ENCODE data around the gene ATG4A. TPM values are rescaled to one million over a fixed set of nuclear protein-coding genes. Genes with fewer than 3 reads are reported as not detected.

ATG4A gene
- total and polyA plus RNA-seq, 2 donors (not counting 1 experiment from before 2014, with no cell fraction given): 13.5 to 13.8 TPM

GRCh38 chrX:108156082-108156481, 64.5 kb downstream of the ATG4A start:
- H3K4me2 ChIP-seq (ENCODE audit: extremely low read depth, insufficient read depth, low read length): no peak overlapping the region
- no peaks in the 10 kb centered on the region for H3K27me3 ChIP-seq (ENCODE audit: control insufficient read depth, insufficient read depth, low read length)
- no peak for DNase-seq (ENCODE audit: low read depth in 2 of 2)
- no peak overlapping the region for H3K9ac ChIP-seq (ENCODE audit: insufficient read depth, low read length)
- no peaks in the 10 kb centered on the region for H3K9me3 ChIP-seq (ENCODE audit: control insufficient read depth, insufficient read depth, low read depth, low read length)
- no peak for TF ChIP-seq CTCF (conservative IDR thresholded peaks at IDR 0.05 in 1 of 2, IDR thresholded peaks at IDR 0.05 in 1 of 2; ENCODE audit: low read depth in 1 of 2, low read length in 2 of 2)
- TF ChIP-seq EZH2 (IDR thresholded peaks at IDR 0.05; ENCODE audit: low read length, missing control alignments): no peak
- no peaks in the 10 kb centered on the region for H4K20me1 ChIP-seq (ENCODE audit: control insufficient read depth, extremely low read depth, insufficient read depth, low read length)
- no peak overlapping the region for H3K4me3 ChIP-seq (replicated peaks in 1 of 4; ENCODE audit: control extremely low read depth in 1 of 4, insufficient read depth in 1 of 4, low read depth in 3 of 4, low read length in 4 of 4)
- no peak overlapping the region for H2AFZ ChIP-seq (ENCODE audit: low read length)
- H3K36me3 ChIP-seq (ENCODE audit: control insufficient read depth, insufficient read depth, low read length): no peaks in the 10 kb centered on the region
- no peaks in the 10 kb centered on the region for H3K4me1 ChIP-seq (ENCODE audit: control insufficient read depth, extremely low read depth, insufficient read depth, low read length)
- H3K79me2 ChIP-seq (ENCODE audit: control insufficient read depth, insufficient read depth, low read length): no peaks in the 10 kb centered on the region
- no peak overlapping the region for H3K27ac ChIP-seq (ENCODE audit: insufficient read depth, low read length)

- H3K36me3 ChIP-seq (ENCODE audit: control insufficient read depth, insufficient read depth, low read length): no peaks in the 10 kb centered on the region
- H2AFZ ChIP-seq (ENCODE audit: low read length): no peak overlapping the region
- H3K4me3 ChIP-seq (replicated peaks in 1 of 4; ENCODE audit: control extremely low read depth in 1 of 4, insufficient read depth in 1 of 4, low read depth in 3 of 4, low read length in 4 of 4): no peak overlapping the region
- no peak for TF ChIP-seq EZH2 (IDR thresholded peaks at IDR 0.05; ENCODE audit: low read length, missing control alignments)
- TF ChIP-seq CTCF (conservative IDR thresholded peaks at IDR 0.05 in 1 of 2, IDR thresholded peaks at IDR 0.05 in 1 of 2; ENCODE audit: low read depth in 1 of 2, low read length in 2 of 2): no peak
- H3K27me3 ChIP-seq (ENCODE audit: control insufficient read depth, insufficient read depth, low read length): no peaks in the 10 kb centered on the region
- H4K20me1 ChIP-seq (ENCODE audit: control insufficient read depth, extremely low read depth, insufficient read depth, low read length): no peaks in the 10 kb centered on the region
- no peaks in the 10 kb centered on the region for H3K4me1 ChIP-seq (ENCODE audit: control insufficient read depth, extremely low read depth, insufficient read depth, low read length)
- no peak for DNase-seq (ENCODE audit: low read depth in 2 of 2)
- H3K9me3 ChIP-seq (ENCODE audit: control insufficient read depth, insufficient read depth, low read depth, low read length): no peaks in the 10 kb centered on the region
- H3K4me2 ChIP-seq (ENCODE audit: extremely low read depth, insufficient read depth, low read length): no peak overlapping the region
- H3K9ac ChIP-seq (ENCODE audit: insufficient read depth, low read length): no peak overlapping the region
- H3K79me2 ChIP-seq (ENCODE audit: control insufficient read depth, insufficient read depth, low read length): no peaks in the 10 kb centered on the region
- H3K27ac ChIP-seq (ENCODE audit: insufficient read depth, low read length): no peak overlapping the region
Observed at GRCh38 chrX:108156934-108157466, 65.4 kb downstream of the ATG4A start.

GRCh38 chrX:108157628-108158027, 66.0 kb downstream of the ATG4A start:
- no peak overlapping the region for H3K4me2 ChIP-seq (ENCODE audit: extremely low read depth, insufficient read depth, low read length)
- no peaks in the 10 kb centered on the region for H4K20me1 ChIP-seq (ENCODE audit: control insufficient read depth, extremely low read depth, insufficient read depth, low read length)
- H3K27me3 ChIP-seq (ENCODE audit: control insufficient read depth, insufficient read depth, low read length): no peaks in the 10 kb centered on the region
- no peak overlapping the region for H2AFZ ChIP-seq (ENCODE audit: low read length)
- no peak overlapping the region for H3K9ac ChIP-seq (ENCODE audit: insufficient read depth, low read length)
- no peak overlapping the region for H3K4me3 ChIP-seq (replicated peaks in 1 of 4; ENCODE audit: control extremely low read depth in 1 of 4, insufficient read depth in 1 of 4, low read depth in 3 of 4, low read length in 4 of 4)
- TF ChIP-seq CTCF (conservative IDR thresholded peaks at IDR 0.05 in 1 of 2, IDR thresholded peaks at IDR 0.05 in 1 of 2; ENCODE audit: low read depth in 1 of 2, low read length in 2 of 2) (no peak), EZH2 (IDR thresholded peaks at IDR 0.05; ENCODE audit: low read length, missing control alignments) (no peak)
- H3K36me3 ChIP-seq (ENCODE audit: control insufficient read depth, insufficient read depth, low read length): no peaks in the 10 kb centered on the region
- no peaks in the 10 kb centered on the region for H3K79me2 ChIP-seq (ENCODE audit: control insufficient read depth, insufficient read depth, low read length)
- H3K9me3 ChIP-seq (ENCODE audit: control insufficient read depth, insufficient read depth, low read depth, low read length): no peaks in the 10 kb centered on the region
- no peaks in the 10 kb centered on the region for H3K4me1 ChIP-seq (ENCODE audit: control insufficient read depth, extremely low read depth, insufficient read depth, low read length)
- no peak overlapping the region for H3K27ac ChIP-seq (ENCODE audit: insufficient read depth, low read length)
- DNase-seq (ENCODE audit: low read depth in 2 of 2): no peak
